ENCODE results near the gene CLASP1. TPM values are rescaled to one million over a fixed set of nuclear protein-coding genes. Genes with fewer than 3 reads are reported as not detected.

Gene CLASP1
- total and polyA plus RNA-seq, 11 donors, result 16.0 to 84.5 (median 60.2) TPM

GRCh38 chr2:121599963-121600651 is 49.2 kb downstream of the CLASP1 start:
- ATAC-seq (no peak), DNase-seq (no peak)
- intact Hi-C loops (cut with DNase I), result loop anchor here in 8 of 10 donors (5.0 to 10.0 kb wide), 7 partner anchors 42 to 117 kb away; partner anchors contain the start of genes CLASP1 (in 6 of the 8) and RNU4ATAC (in 5 of the 8)
- Histone ChIP-seq H3K36me3 (peaks cover 0 to 10% (median 6%) of the 10 kb centered on the region in 9 donors), H3K9me3 (no peaks in the 10 kb centered on the region), H3K4me3 (no peak overlapping the region), H3K27ac (no peak overlapping the region), H3K4me1 (peaks cover 0 to 69% (median 27%) of the 10 kb centered on the region in 12 donors), H3K27me3 (no peaks in the 10 kb centered on the region)
- TF ChIP-seq POLR2A (IDR thresholded peaks at IDR 0.05), result no peak
- TF ChIP-seq, protein P1, sequence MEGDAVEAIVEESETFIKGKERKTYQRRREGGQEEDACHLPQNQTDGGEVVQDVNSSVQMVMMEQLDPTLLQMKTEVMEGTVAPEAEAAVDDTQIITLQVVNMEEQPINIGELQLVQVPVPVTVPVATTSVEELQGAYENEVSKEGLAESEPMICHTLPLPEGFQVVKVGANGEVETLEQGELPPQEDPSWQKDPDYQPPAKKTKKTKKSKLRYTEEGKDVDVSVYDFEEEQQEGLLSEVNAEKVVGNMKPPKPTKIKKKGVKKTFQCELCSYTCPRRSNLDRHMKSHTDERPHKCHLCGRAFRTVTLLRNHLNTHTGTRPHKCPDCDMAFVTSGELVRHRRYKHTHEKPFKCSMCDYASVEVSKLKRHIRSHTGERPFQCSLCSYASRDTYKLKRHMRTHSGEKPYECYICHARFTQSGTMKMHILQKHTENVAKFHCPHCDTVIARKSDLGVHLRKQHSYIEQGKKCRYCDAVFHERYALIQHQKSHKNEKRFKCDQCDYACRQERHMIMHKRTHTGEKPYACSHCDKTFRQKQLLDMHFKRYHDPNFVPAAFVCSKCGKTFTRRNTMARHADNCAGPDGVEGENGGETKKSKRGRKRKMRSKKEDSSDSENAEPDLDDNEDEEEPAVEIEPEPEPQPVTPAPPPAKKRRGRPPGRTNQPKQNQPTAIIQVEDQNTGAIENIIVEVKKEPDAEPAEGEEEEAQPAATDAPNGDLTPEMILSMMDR (IDR thresholded peaks at IDR 0.05), result no peak

DNA sequence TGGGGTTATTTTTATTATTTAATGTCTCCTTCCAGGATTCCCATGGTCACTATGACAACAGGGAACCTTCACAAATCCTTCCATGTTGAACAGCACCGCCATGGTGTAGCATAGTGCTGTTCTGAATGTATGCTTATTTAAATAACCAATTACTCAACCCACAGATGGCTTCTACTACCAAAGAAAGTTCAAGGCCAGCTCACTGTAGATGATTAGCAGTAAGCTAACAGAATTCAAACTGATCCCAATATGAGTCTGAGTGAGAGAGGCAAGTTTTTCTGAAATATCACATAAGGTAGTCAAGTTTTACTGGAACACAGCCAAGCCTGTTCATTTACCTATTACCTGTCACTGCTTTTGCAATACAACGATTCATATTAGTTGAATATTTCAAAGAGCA is 51.2 kb downstream of the CLASP1 start:
- H3K9me3 ChIP-seq, result no peaks in the 10 kb centered on the region
- ATAC-seq (no peak), DNase-seq (no peak)
- peaks cover 0 to 64% (median 27%) of the 10 kb centered on the region in 12 donors for H3K4me1 ChIP-seq
- WGBS, 4 donors, result 88 to 95% (median 92%) methylated on average over 2 of the region's 2 CpGs
- intact Hi-C loops (cut with DNase I), result loop anchor here in 7 of 10 donors (5.0 to 10.0 kb wide), 6 partner anchors 49 to 119 kb away; partner anchors contain the start of genes CLASP1 (in 5 of the 7) and RNU4ATAC (in 5 of the 7)
- no peak overlapping the region for H3K27ac ChIP-seq
- TF ChIP-seq, protein P1 (IDR thresholded peaks at IDR 0.05), result no peak
- no peak for TF ChIP-seq POLR2A (IDR thresholded peaks at IDR 0.05)
- H3K4me3 ChIP-seq, result no peak overlapping the region
- no peaks in the 10 kb centered on the region for H3K36me3 ChIP-seq
- no peaks in the 10 kb centered on the region for H3K27me3 ChIP-seq

GRCh38 chr2:121596221-121597080 is 52.8 kb downstream of the CLASP1 start:
- intact Hi-C loops (cut with DNase I), result loop anchor here in 8 of 10 donors (1.0 to 10.0 kb wide), 7 partner anchors 51 to 121 kb away; partner anchors contain the start of genes CLASP1 (in 6 of the 8) and RNU4ATAC (in 5 of the 8)
- H3K27me3 ChIP-seq, result no peaks in the 10 kb centered on the region
- peak overlapping the region in 8 of 12 donors; percentile 4 to 37 (median 25) for H3K4me3 ChIP-seq
- WGBS, 4 donors, result 30 to 39% (median 38%) methylated on average over 11 of the region's 11 CpGs
- peak in 1 of 5 donors; percentile 31 for DNase-seq
- peaks cover 0 to 50% (median 27%) of the 10 kb centered on the region in 12 donors for H3K4me1 ChIP-seq
- no peaks in the 10 kb centered on the region for H3K9me3 ChIP-seq
- peak; percentile 50 to 81 (median 72) for ATAC-seq
- H3K36me3 ChIP-seq, result no peaks in the 10 kb centered on the region
- TF ChIP-seq, protein P1 (IDR thresholded peaks at IDR 0.05), result peak; percentile 25 to 75 (median 56)
- TF ChIP-seq POLR2A (IDR thresholded peaks at IDR 0.05), result no peak
- peak overlapping the region; percentile 25 to 82 (median 58) for H3K27ac ChIP-seq

Measured in heart left ventricle (tissue), 16 donors.